H1 (cell line): ENCODE results near the gene SLC17A5. TPM values are rescaled to one million over a fixed set of nuclear protein-coding genes. Genes with fewer than 3 reads are reported as not detected.
"Not testable (repeated sequence)": the region's sequence is repeated elsewhere in the genome, so short reads cannot be mapped to it uniquely, and the experiment has no call there.

ENCODE experiments used
- CTCF ChIA-PET: fragments of 300-600 bp; sonication (Branson Sonifier 250); formaldehyde crosslinking; loops from one replicate; lab custom pipeline; 2021; ENCODE audit not compliant: partially characterized antibody; lab: Charles Lee
- POLR2A ChIA-PET: fragments of 300-600 bp; sonication (Branson Sonifier 250); formaldehyde crosslinking; loops from one replicate; lab custom pipeline; 2021; ENCODE audit warnings: inconsistent platforms; ENCODE audit not compliant: partially characterized antibody; lab: Charles Lee
- DNase-seq, 2 experiments: peaks; one replicate each; pipeline versions ENCODE4 v3.0.0 to v3.0.0-alpha.2; 2010 to 2022; ENCODE audit warnings: low spot score in 2 of 2, low read depth in 1 of 2, mixed read lengths in 1 of 2
- FAIRE-seq: peaks from 2 replicates; lab custom pipeline; 2011; peaks lifted over from hg19 to GRCh38; lab: Jason Lieb, UNC
- H2AFZ ChIP-seq: 2 replicates; pipeline ENCODE4 v1.8.1; 2012; ENCODE audit warnings: low read length, inconsistent platforms
- H2AK5ac ChIP-seq: 2 replicates; pipeline ENCODE4 v1.6.1; 2013; ENCODE audit warnings: low read depth, low read length
- H2BK120ac ChIP-seq: replicated peaks from 2 replicates; pipeline ENCODE3; 2013; ENCODE audit warnings: low read depth, low read length, inconsistent platforms
- H2BK12ac ChIP-seq: 2 replicates; pipeline ENCODE4 v1.6.1; 2013; ENCODE audit warnings: low read depth, low read length
- H2BK15ac ChIP-seq: 2 replicates; pipeline ENCODE4 v1.6.1; 2013; ENCODE audit warnings: low read length
- H2BK20ac ChIP-seq: 2 replicates; pipeline ENCODE4 v1.6.1; 2013; ENCODE audit warnings: low read length
- H2BK5ac ChIP-seq: 2 replicates; pipeline ENCODE4 v1.6.1; 2013; ENCODE audit warnings: low read depth, low read length
- H3K14ac ChIP-seq: 2 replicates; pipeline ENCODE4 v1.6.1; 2013; ENCODE audit warnings: inconsistent platforms; ENCODE audit not compliant: insufficient read length
- H3K18ac ChIP-seq: 2 replicates; pipeline ENCODE4 v1.6.1; 2013; ENCODE audit warnings: low read length; ENCODE audit errors: extremely low read depth
- H3K23ac ChIP-seq: 2 replicates; pipeline ENCODE4 v1.6.1; 2013; ENCODE audit warnings: inconsistent platforms; ENCODE audit not compliant: insufficient read length
- H3K23me2 ChIP-seq: 2 replicates; pipeline ENCODE4 v1.6.1; 2013; ENCODE audit warnings: low read depth, low read length
- H3K27ac ChIP-seq: 2 replicates; pipeline ENCODE4 v1.6.1; 2011; ENCODE audit warnings: low read depth, low read length, inconsistent platforms
- H3K27me3 ChIP-seq, 4 experiments: replicated peaks in 1 of 4; 1 replicate in 1 of 4; 2 replicates in 3 of 4; pipeline versions ENCODE4 v1.6.1 to v1.8.1; 2011 to 2013; ENCODE audit warnings: low read length in 3 of 4, mild to moderate bottlenecking in 3 of 4, inconsistent platforms in 2 of 4, mixed read lengths in 2 of 4, moderate library complexity in 1 of 4; ENCODE audit not compliant: control insufficient read depth in 3 of 4, insufficient read depth in 3 of 4; ENCODE audit errors: extremely low read depth in 1 of 4
- H3K36me3 ChIP-seq, 4 experiments: 2 replicates each; pipeline versions ENCODE4 v1.6.1 to v1.8.1; 2011 to 2013; ENCODE audit warnings: mild to moderate bottlenecking in 4 of 4, low read length in 3 of 4, moderate library complexity in 2 of 4, control low read depth in 1 of 4, inconsistent platforms in 1 of 4; ENCODE audit not compliant: insufficient read depth in 4 of 4, control insufficient read depth in 2 of 4
- H3K4ac ChIP-seq: replicated peaks from 2 replicates; pipeline ENCODE3; 2013; ENCODE audit warnings: low read length, low read depth, mixed read lengths, inconsistent platforms; ENCODE audit not compliant: insufficient read length
- H3K4me1 ChIP-seq, 4 experiments: replicated peaks in 1 of 4; 1 replicate in 1 of 4; 2 replicates in 3 of 4; pipeline versions ENCODE4 v1.6.1 to v1.8.1; 2011 to 2013; ENCODE audit warnings: low read length in 3 of 4, inconsistent platforms in 2 of 4, mixed read lengths in 1 of 4; ENCODE audit not compliant: insufficient read depth in 4 of 4, control insufficient read depth in 3 of 4
- H3K4me2 ChIP-seq, 2 experiments: 2 replicates each; pipeline versions ENCODE4 v1.6.1 to v1.8.1; 2011 to 2013; ENCODE audit warnings: low read depth in 2 of 2, low read length in 2 of 2, control low read depth in 1 of 2, inconsistent platforms in 1 of 2, mild to moderate bottlenecking in 1 of 2; ENCODE audit not compliant: insufficient read depth in 1 of 2
- H3K4me3 ChIP-seq, 4 experiments: fragments of 200-600, 300-600 bp in 1 of 4; sonication (generic), shearing (Covaris generic), sonication (Bioruptor Twin) in 1 of 4; 2 replicates each; pipeline versions ENCODE4 v1.5.1 to v1.8.1; 2011 to 2016; ENCODE audit warnings: low read length in 4 of 4, low read depth in 3 of 4, control low read depth in 2 of 4, inconsistent platforms in 2 of 4, mild to moderate bottlenecking in 2 of 4, mixed read lengths in 1 of 4, moderate library complexity in 1 of 4; ENCODE audit not compliant: insufficient read depth in 2 of 4; ENCODE audit errors: extremely low read depth in 1 of 4
- H3K56ac ChIP-seq: replicated peaks from 2 replicates; pipeline ENCODE3; 2013; ENCODE audit warnings: low read depth, mild to moderate bottlenecking, mixed read lengths, low read length, inconsistent platforms; ENCODE audit not compliant: insufficient read length
- H3K79me1 ChIP-seq: 2 replicates; pipeline ENCODE4 v1.6.1; 2013; ENCODE audit warnings: low read depth, low read length, control low read depth
- H3K79me2 ChIP-seq, 2 experiments: 2 replicates each; pipeline versions ENCODE4 v1.6.1 to v1.8.1; 2012 to 2013; ENCODE audit warnings: low read length in 2 of 2, mild to moderate bottlenecking in 2 of 2, inconsistent platforms in 1 of 2; ENCODE audit not compliant: insufficient read depth in 2 of 2, control insufficient read depth in 1 of 2
- H3K9ac ChIP-seq, 4 experiments: replicated peaks in 1 of 4; 1 replicate in 1 of 4; 2 replicates in 3 of 4; pipeline versions ENCODE4 v1.6.1 to v1.8.1; 2011 to 2013; ENCODE audit warnings: low read depth in 3 of 4, low read length in 3 of 4, control low read depth in 2 of 4, mild to moderate bottlenecking in 2 of 4, moderate library complexity in 2 of 4, inconsistent platforms in 1 of 4; ENCODE audit errors: extremely low read depth in 1 of 4
- H3K9me3 ChIP-seq, 2 experiments: 2 replicates each; pipeline versions ENCODE4 v1.6.1 to v1.8.1; 2012 to 2013; ENCODE audit warnings: mild to moderate bottlenecking in 2 of 2, moderate library complexity in 2 of 2, control low read depth in 1 of 2, inconsistent platforms in 1 of 2, low read depth in 1 of 2, low read length in 1 of 2, mixed read lengths in 1 of 2; ENCODE audit not compliant: insufficient read depth in 2 of 2
- H4K20me1 ChIP-seq, 2 experiments: replicated peaks in 1 of 2; 2 replicates each; pipeline versions ENCODE3 to v1.8.1; 2011 to 2013; ENCODE audit warnings: inconsistent platforms in 2 of 2, low read length in 2 of 2, mild to moderate bottlenecking in 1 of 2; ENCODE audit not compliant: insufficient read depth in 2 of 2, control insufficient read depth in 1 of 2
- H4K5ac ChIP-seq: 2 replicates; pipeline ENCODE4 v1.6.1; 2013; ENCODE audit warnings: low read length, low read depth, mixed read lengths, inconsistent platforms; ENCODE audit not compliant: insufficient read length
- H4K8ac ChIP-seq: 2 replicates; pipeline ENCODE4 v1.8.0; 2013; ENCODE audit warnings: mild to moderate bottlenecking, moderate library complexity, low read length, inconsistent platforms; ENCODE audit not compliant: insufficient read depth; ENCODE audit errors: extremely low read depth
- H4K91ac ChIP-seq: replicated peaks from 2 replicates; pipeline ENCODE3; 2013; ENCODE audit warnings: low read length, mixed read lengths, inconsistent platforms; ENCODE audit not compliant: insufficient read length
- WGBS, 2 experiments: shearing (Covaris generic) in 1 of 2; methylation state at CpG; one replicate each; pipeline versions ENCODE4 v1.1.6 to v1.1.7; 2013 to 2015; ENCODE audit warnings: low lambda C conversion rate in 2 of 2, mixed read lengths in 2 of 2, inconsistent platforms in 1 of 2, low coverage in 1 of 2, missing lambda C conversion rate in 1 of 2; ENCODE audit not compliant: insufficient replicate concordance in 2 of 2, insufficient coverage in 1 of 2, insufficient read length in 1 of 2; ENCODE audit errors: extremely low coverage in 1 of 2, missing lambda C conversion rate in 1 of 2; 5-methylcytosine and 5-hydroxymethylcytosine counted together
- polyA plus RNA-seq, 7 experiments: library from polyadenylated mRNA; depleted of rRNA in 3 of 7; stranded (reverse) in 5 of 7; unstranded in 2 of 7; fragments of >200 nt in 5 of 7; fragments of 200-250 nt in 2 of 7; gene quantifications; 1 replicate in 5 of 7; 2 replicates in 1 of 7; 4 replicates in 1 of 7; pipeline versions ENCODE4 v1.2.1 to v1.2.3, GENCODE V29; 2011 to 2013; ENCODE audit warnings: missing spikeins in 2 of 7, mixed read lengths in 2 of 7
- total RNA-seq: library from RNA; stranded (reverse); fragmentation: NEBNext Ultra II Directional; extraction: Animal tissue kit (Norgen Biotek cat#: 25700); gene quantifications from 2 replicates; pipeline ENCODE4 v1.2.1, GENCODE V29; 2021

SLC17A5 gene
- total and polyA plus RNA-seq, 2 of the 8 experiments (the other 6 are each of a cell fraction or from before 2014, with no cell fraction given): 11.0 to 11.9 TPM

DNA sequence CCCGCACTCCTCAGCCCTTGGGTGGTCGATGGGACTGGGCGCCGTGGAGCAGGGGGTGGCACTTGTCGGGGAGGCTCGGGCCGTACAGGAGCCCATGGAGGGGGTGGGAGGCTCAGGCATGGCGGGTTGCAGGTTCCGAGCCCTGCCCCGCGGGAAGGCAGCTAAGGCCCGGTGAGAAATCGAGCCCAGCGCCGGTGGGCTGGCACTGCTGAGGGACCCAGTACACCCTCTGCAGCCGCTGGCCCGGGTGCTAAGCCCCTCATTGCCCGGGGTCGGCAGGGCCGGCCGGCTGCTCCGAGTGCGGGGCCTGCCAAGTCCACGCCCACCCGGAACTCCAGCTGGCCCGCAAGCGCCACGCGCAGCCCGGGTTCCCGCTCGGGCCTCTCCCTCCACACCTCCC lies 81.3 kb downstream of the SLC17A5 start:
- not testable (repeated sequence) for H2BK15ac ChIP-seq, H3K4ac ChIP-seq, FAIRE-seq, H3K79me1 ChIP-seq, H3K14ac ChIP-seq, H3K23ac ChIP-seq, H3K27ac ChIP-seq, H2AK5ac ChIP-seq, H3K4me3 ChIP-seq, H3K4me2 ChIP-seq, H3K56ac ChIP-seq, H3K9ac ChIP-seq, H3K27me3 ChIP-seq, H2BK5ac ChIP-seq, H3K79me2 ChIP-seq, H4K8ac ChIP-seq, H4K5ac ChIP-seq, H3K23me2 ChIP-seq, H2BK12ac ChIP-seq, H2AFZ ChIP-seq, H4K91ac ChIP-seq, H4K20me1 ChIP-seq, H3K9me3 ChIP-seq, H2BK20ac ChIP-seq, DNase-seq, H3K18ac ChIP-seq, H2BK120ac ChIP-seq, H3K36me3 ChIP-seq, H3K4me1 ChIP-seq
- 96% methylated on average over 26 of the region's 32 CpGs; no CpG with 5 or more reads in 1 of the 2 experiments for WGBS, 2 experiments
- POLR2A ChIA-PET: interaction anchor here (1.5 to 45.0 kb wide), 3 partner anchors 7 to 81 kb away, joined by 3 to 1482 read pairs (median 82); partner anchors contain the start of genes EEF1A1 and SLC17A5
- CTCF ChIA-PET: interaction anchor here (0.7 to 1.5 kb wide), 5 partner anchors 13 to 50 kb away, joined by 3 to 4 read pairs (median 3); no protein-coding TSS in a partner anchor
